T-helper 1 cell treated with Interleukin-12 subunit alpha and Interleukin-12 subunit beta and Interleukin-4 antibody, amounts not matched to agents 30 μg/mL and 1 μg/mL, for 36 hours (primary cell): ENCODE results near the gene PLPPR5.
"Not testable (repeated sequence)": the region's sequence is repeated elsewhere in the genome, so short reads cannot be mapped to it uniquely, and the experiment has no call there.

ENCODE experiments used
- H3K27ac Mint-ChIP-seq: one replicate; pipeline ENCODE4 v1.8.0; 2021; ENCODE audit warnings: mild to moderate bottlenecking, mixed read lengths
- H3K27me3 Mint-ChIP-seq: one replicate; pipeline ENCODE4 v1.8.0; 2021; ENCODE audit warnings: low read depth, mixed read lengths
- H3K36me3 Mint-ChIP-seq: one replicate; pipeline ENCODE4 v1.8.0; 2021; ENCODE audit warnings: low read depth, mixed read lengths
- H3K4me1 Mint-ChIP-seq: one replicate; pipeline ENCODE4 v1.8.0; 2021; ENCODE audit warnings: low read depth, mixed read lengths
- H3K4me3 Mint-ChIP-seq: one replicate; pipeline ENCODE4 v1.8.0; 2021; ENCODE audit warnings: mild to moderate bottlenecking, moderate library complexity, mixed read lengths
- H3K9me3 Mint-ChIP-seq: one replicate; pipeline ENCODE4 v1.8.0; 2021; ENCODE audit warnings: mixed read lengths

PLPPR5 gene

DNA sequence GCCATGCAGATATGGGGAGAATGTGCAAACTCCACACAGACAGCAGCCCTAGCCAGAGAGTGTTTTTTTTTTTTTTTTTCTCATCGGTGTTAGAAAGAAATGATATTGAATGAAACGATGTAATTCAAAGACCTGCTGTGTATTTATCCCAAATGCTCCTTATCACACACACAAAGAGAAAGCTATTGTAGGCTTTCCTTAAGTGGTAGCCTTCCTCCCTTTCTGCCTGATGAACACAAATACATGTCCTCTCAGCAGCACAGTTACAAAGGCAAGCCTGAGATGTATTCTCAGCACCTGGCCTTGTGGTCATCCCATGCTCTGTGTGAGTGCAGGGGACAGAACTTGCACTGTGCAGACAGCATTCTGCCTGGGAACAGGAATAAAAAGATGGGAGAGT lies 93.8 kb downstream of the PLPPR5 start:
- Mint-ChIP-seq H3K27ac (no peak overlapping the region), H3K9me3 (no peaks in the 10 kb centered on the region), H3K4me3 (no peak overlapping the region), H3K36me3 (no peaks in the 10 kb centered on the region), H3K4me1 (no peaks in the 10 kb centered on the region), H3K27me3 (no peaks in the 10 kb centered on the region)

DNA sequence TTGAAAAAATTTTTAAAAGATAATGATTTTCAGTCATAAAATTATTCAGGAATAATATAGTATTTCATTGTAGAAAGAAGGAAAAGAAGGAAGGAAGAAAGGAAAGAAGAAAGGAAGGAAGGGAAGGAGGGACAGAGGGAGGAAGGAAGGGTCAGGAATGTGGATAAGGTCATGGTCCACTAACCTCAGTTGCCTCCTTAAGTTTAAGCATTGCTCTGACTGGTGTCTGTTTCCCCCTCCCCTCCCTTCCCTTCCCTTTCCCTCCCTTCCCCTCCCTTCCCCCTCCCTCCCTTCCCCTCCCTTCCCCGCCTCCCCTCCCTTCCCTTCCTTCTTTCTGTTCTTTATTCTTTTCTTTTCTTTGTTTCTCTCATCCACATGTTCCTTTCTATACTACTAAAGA lies 95.7 kb downstream of the PLPPR5 start:
- Mint-ChIP-seq H3K4me1 (no peaks in the 10 kb centered on the region), H3K27me3 (no peaks in the 10 kb centered on the region), H3K9me3 (no peaks in the 10 kb centered on the region), H3K27ac (no peak overlapping the region), H3K4me3 (no peak overlapping the region), H3K36me3 (no peaks in the 10 kb centered on the region)

DNA sequence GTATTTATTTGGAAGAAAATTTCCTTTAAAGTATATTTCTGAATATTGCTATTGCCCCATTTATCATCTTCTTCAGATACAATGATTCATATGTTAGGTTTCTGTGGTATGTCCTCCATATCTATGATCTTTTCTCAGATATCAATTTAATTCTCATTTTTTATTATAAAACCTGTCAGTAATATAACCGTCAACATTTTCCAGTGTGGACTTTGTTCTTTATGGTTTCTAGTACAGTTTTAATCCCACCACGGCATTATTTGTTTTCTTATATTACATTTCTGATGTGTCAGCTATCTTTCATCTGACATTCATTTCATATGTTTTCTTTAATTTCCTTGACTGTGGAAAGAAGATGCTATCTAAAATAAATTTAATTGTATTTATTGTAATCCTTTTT lies 97.9 kb downstream of the PLPPR5 start:
- Mint-ChIP-seq H3K36me3 (no peaks in the 10 kb centered on the region), H3K27me3 (no peaks in the 10 kb centered on the region), H3K9me3 (no peaks in the 10 kb centered on the region), H3K4me3 (no peak overlapping the region), H3K27ac (no peak overlapping the region), H3K4me1 (no peaks in the 10 kb centered on the region)

GRCh38 chr1:98906361-98906760 lies 98.3 kb downstream of the PLPPR5 start:
- Mint-ChIP-seq H3K9me3 (no peaks in the 10 kb centered on the region), H3K4me3 (no peak overlapping the region), H3K4me1 (no peaks in the 10 kb centered on the region), H3K36me3 (no peaks in the 10 kb centered on the region), H3K27me3 (no peaks in the 10 kb centered on the region), H3K27ac (no peak overlapping the region)

DNA sequence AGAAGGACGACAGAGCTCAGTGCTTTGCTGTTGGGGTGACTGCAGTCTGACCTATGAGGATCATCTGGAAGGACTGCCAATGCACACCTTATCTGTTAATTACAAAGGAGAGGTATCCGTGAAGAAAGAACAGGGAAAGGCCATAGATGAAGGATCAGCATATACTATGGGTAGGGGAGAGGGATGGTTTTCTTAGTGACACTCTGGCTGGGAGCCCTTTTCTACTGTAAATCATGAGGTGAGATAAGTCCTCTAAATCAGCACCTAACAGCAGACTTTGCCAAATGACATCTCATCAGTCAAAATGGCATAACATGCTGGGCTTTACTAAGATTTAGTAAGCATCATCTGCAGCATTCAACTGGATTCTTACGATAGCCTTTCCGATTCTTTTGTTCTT lies 100.0 kb downstream of the PLPPR5 start:
- no peaks in the 10 kb centered on the region for H3K36me3 Mint-ChIP-seq
- H3K4me1 Mint-ChIP-seq = no peaks in the 10 kb centered on the region
- H3K4me3 Mint-ChIP-seq = no peak overlapping the region

DNA sequence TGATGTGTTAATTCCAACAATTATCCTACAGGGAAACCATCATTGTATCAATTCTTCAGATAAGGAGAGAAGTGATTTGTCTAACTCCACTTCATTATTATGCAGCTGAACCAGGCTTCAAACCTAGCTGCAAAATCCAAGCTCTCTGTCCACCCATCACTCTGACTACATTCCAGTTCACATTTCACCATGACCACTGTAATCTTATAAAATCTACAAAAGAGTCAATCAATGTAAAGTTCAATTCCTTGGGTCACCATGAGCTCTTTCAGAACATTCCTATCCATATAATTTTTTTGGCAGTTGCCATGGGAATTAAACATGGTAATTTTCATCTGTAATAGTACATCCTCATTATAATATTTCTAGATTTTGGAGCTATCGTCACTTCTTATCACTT lies 100.9 kb downstream of the PLPPR5 start:
- Mint-ChIP-seq H3K4me3 (no peak overlapping the region), H3K27ac (no peak overlapping the region)

More for the DNA sequence above, 100.0 kb downstream of the PLPPR5 start:
- no peaks in the 10 kb centered on the region for H3K9me3 Mint-ChIP-seq
- H3K27ac Mint-ChIP-seq = no peak overlapping the region
- H3K27me3 Mint-ChIP-seq = no peaks in the 10 kb centered on the region

DNA sequence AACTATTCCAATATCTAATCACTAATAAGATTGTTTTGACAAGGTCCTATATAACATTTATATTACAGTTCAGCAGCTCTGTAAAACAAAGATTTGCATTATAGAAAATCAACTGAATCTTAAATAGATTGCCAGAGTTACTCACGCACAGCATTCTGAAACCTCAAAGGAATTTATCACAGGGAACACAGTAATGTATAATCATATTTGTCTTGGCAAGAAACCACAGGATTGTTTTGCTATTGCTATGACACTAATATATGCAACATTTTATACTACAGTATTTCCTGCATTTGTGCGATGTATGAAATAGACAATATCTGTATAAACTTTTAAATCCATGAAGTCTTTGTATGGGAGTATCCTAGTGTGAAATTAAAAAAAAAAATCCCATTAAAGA lies 101.4 kb downstream of the PLPPR5 start:
- no peaks in the 10 kb centered on the region for H3K27me3 Mint-ChIP-seq
- no peaks in the 10 kb centered on the region for H3K36me3 Mint-ChIP-seq
- H3K4me1 Mint-ChIP-seq = no peaks in the 10 kb centered on the region
- no peaks in the 10 kb centered on the region for H3K9me3 Mint-ChIP-seq
- H3K27ac Mint-ChIP-seq = no peak overlapping the region
- H3K4me3 Mint-ChIP-seq = no peak overlapping the region

More for the DNA sequence above, 100.9 kb downstream of the PLPPR5 start:
- Mint-ChIP-seq H3K9me3 (no peaks in the 10 kb centered on the region), H3K4me1 (no peaks in the 10 kb centered on the region), H3K27me3 (no peaks in the 10 kb centered on the region), H3K36me3 (no peaks in the 10 kb centered on the region)

- H3K27ac Mint-ChIP-seq = no peak overlapping the region
- no peaks in the 10 kb centered on the region for H3K9me3 Mint-ChIP-seq
- H3K4me3 Mint-ChIP-seq = no peak overlapping the region
- H3K36me3 Mint-ChIP-seq = peaks cover 2% of the 10 kb centered on the region
- no peaks in the 10 kb centered on the region for H3K4me1 Mint-ChIP-seq
- H3K27me3 Mint-ChIP-seq = no peaks in the 10 kb centered on the region
Observed at GRCh38 chr1:98898940-98899339, 105.7 kb downstream of the PLPPR5 start.

- Mint-ChIP-seq H3K27ac (no peak overlapping the region), H3K4me3 (no peak overlapping the region), H3K4me1 (no peaks in the 10 kb centered on the region), H3K36me3 (peaks cover 2% of the 10 kb centered on the region), H3K27me3 (no peaks in the 10 kb centered on the region), H3K9me3 (no peaks in the 10 kb centered on the region)
Observed at GRCh38 chr1:98897479-98897878, 107.2 kb downstream of the PLPPR5 start.

GRCh38 chr1:98896711-98897445 lies 107.8 kb downstream of the PLPPR5 start:
- H3K27ac Mint-ChIP-seq = no peak overlapping the region
- H3K9me3 Mint-ChIP-seq = no peaks in the 10 kb centered on the region
- no peak overlapping the region for H3K4me3 Mint-ChIP-seq
- H3K36me3 Mint-ChIP-seq = peaks cover 2% of the 10 kb centered on the region
- no peaks in the 10 kb centered on the region for H3K4me1 Mint-ChIP-seq
- H3K27me3 Mint-ChIP-seq = no peaks in the 10 kb centered on the region

GRCh38 chr1:98893371-98893770 lies 111.3 kb downstream of the PLPPR5 start:
- Mint-ChIP-seq H3K36me3 (peaks cover 2% of the 10 kb centered on the region), H3K27ac (no peak overlapping the region), H3K4me3 (no peak overlapping the region), H3K4me1 (no peaks in the 10 kb centered on the region), H3K27me3 (no peaks in the 10 kb centered on the region), H3K9me3 (no peaks in the 10 kb centered on the region)

DNA sequence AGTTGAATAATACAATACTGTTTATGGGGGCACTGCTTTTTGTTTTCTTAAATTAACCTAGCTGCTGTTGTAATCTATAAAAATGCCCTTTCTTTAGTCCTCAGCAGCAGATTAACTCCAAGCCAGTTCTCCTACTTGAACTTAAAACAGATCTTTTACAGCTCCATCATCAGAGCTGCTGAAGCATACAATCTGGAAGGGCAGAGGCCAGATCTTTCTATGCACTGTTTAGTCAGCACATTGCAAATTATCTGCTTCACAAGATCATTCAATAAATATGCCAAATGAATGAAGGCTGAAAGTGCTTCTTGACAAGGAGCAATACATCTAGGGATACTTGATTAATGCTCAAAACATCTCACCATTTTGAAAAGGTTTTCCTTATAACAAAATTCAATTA lies 115.8 kb downstream of the PLPPR5 start:
- H3K27me3 Mint-ChIP-seq = no peaks in the 10 kb centered on the region
- no peaks in the 10 kb centered on the region for H3K9me3 Mint-ChIP-seq
- H3K4me1 Mint-ChIP-seq = peaks cover 3% of the 10 kb centered on the region
- no peak overlapping the region for H3K4me3 Mint-ChIP-seq
- no peak overlapping the region for H3K27ac Mint-ChIP-seq
- H3K36me3 Mint-ChIP-seq = no peaks in the 10 kb centered on the region

DNA sequence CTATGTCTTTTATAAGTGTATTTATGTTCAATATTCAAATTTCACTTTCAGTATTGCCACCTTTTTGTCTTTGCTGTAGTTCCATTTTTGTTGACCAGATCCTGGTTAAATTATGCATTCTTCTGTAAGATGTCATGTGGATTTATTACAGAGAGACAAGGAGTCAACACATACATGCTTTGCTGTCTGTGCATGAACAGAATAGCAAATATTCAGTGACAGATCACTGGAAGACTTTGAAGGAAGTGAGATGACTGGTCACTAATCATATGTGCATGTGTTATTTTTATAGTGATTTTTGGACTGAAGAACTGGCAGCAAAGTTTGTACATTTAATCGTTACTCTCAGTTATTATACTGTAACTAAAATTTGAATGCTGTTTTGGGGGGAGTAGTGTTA lies 117.2 kb downstream of the PLPPR5 start:
- Mint-ChIP-seq H3K36me3 (no peaks in the 10 kb centered on the region), H3K9me3 (no peaks in the 10 kb centered on the region), H3K4me1 (peaks cover 3% of the 10 kb centered on the region), H3K27me3 (no peaks in the 10 kb centered on the region), H3K27ac (no peak overlapping the region), H3K4me3 (no peak overlapping the region)

DNA sequence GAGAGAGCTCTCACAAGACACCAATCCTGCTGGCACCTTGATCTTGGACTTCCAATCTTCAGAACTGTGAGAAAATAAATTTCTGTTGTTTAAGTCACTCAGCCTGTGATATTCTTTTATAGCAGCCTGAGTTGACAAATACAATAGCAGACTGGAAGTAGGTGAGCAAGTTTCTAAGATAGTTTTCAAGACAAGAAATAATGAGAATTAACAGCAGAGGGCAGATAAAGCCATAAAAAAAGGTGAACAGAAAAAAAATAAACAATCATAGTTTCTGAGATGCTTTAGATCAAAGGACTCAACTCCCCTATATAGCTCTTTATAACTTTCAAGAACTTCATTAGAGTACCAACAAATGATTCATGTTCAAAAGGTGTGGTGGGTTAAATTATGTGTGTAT lies 119.8 kb downstream of the PLPPR5 start:
- Mint-ChIP-seq H3K36me3 (no peaks in the 10 kb centered on the region), H3K4me3 (no peak overlapping the region)

GRCh38 chr1:98881901-98882300 lies 122.8 kb downstream of the PLPPR5 start:
- H3K27ac Mint-ChIP-seq = no peak overlapping the region

More for the DNA sequence above, 119.8 kb downstream of the PLPPR5 start:
- Mint-ChIP-seq H3K4me1 (peaks cover 3% of the 10 kb centered on the region), H3K27me3 (no peaks in the 10 kb centered on the region), H3K9me3 (peaks cover 9% of the 10 kb centered on the region), H3K27ac (no peak overlapping the region)

GRCh38 chr1:98881234-98881633 lies 123.4 kb downstream of the PLPPR5 start:
- not testable (repeated sequence) for H3K27me3 Mint-ChIP-seq, H3K36me3 Mint-ChIP-seq, H3K27ac Mint-ChIP-seq, H3K4me3 Mint-ChIP-seq, H3K4me1 Mint-ChIP-seq
- H3K9me3 Mint-ChIP-seq = peaks cover 21% of the 10 kb centered on the region

More at GRCh38 chr1:98881901-98882300, 122.8 kb downstream of the PLPPR5 start:
- H3K9me3 Mint-ChIP-seq = peaks cover 21% of the 10 kb centered on the region
- H3K36me3 Mint-ChIP-seq = peaks cover 2% of the 10 kb centered on the region
- H3K4me3 Mint-ChIP-seq = no peak overlapping the region
- peaks cover 8% of the 10 kb centered on the region for H3K27me3 Mint-ChIP-seq
- no peaks in the 10 kb centered on the region for H3K4me1 Mint-ChIP-seq
